Cortex of kidney (tissue), 1 donor: ENCODE results near the gene ZNRF1.

Experiments used
- DNase-seq: peaks from one replicate; lab custom pipeline; 2025; lab: John Stamatoyannopoulos, UW

The ZNRF1 gene

GRCh38 chr16:75061669-75062068 is 62.8 kb downstream of the ZNRF1 start:
- DNase-seq = no peak

DNA sequence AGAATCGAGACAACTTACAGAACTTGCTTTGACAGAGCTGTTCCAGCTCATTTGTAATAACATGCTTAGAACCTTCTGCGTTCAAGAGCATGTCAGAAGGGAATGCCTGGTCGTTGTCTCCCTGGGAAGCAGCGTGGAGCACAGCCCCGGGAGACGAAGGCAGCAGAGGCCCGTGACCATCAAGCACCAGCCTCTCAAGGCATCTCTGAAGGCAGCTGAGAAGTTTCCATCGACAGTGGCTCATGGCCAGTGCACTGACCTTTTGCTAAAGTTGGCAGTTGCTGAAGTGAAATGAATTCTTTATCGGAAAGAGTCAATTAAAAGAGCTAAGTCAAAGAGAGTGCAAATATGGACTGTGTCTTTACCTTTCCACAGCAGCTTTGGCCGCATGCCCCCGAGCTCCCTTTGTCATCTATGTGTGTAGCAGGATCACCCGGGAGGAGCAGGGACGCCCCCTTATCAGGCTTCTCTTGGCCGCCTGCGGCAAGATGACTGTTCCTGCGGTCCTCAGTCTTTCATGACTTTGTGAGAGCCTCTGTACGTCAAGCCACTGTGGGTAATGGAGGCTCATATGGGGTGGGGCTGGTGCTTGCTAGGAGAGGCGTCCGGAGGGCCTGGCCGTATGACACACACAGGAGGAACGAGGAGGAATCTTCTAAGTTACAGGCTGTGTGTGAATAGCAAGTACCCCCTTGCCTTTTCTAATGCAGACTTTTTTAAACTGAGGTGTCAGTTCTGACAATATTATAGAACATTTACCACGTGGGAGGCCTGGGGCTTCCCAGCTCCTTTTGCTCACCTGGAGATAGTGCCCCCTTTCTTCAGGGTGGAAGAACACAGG is 63.5 kb downstream of the ZNRF1 start:
- no peak for DNase-seq

DNA sequence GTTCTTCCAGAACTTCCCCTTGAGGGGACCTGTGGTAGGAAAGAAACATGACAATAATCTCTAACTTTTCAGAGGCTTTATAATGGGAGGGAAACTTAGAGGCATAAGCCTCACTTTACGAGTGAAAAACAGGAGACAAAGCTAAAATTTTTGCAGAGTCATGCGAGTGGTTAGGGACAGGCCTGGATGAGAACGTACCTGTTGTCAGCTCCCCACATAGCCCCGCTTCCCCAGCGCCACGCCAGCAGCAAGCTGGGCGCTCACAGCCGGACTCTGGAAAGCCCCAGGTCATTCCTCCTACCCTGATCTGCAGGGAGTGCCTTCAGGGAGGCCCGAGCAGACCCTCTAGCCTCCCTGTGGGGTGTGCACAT is 64.1 kb downstream of the ZNRF1 start:
- DNase-seq = no peak

DNA sequence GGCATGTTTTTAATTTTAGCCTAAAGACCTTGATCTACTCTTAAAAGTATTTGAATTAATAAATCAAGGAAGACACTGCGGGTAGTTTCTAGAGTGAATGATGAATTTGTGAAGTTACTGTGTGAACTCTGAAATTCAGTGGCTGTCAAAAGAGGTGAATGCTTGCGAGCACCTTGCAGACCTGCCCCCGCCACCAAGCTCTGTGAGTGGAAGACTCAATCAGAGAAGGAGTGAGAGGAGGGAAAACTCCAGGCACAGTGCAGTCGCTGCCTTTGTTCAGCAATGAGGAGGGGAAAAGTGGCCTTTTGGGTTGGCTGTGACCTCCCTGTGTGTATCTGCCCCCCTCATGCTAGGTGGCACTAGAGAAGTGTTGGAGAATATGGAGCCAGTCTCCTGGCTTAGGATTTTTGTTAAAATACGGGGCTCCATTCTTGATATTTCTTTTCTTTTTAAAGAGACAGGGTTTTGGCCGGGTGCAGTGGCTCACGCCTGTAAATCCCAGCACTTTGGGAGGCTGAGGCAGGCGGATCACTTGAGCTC is 64.8 kb downstream of the ZNRF1 start:
- DNase-seq = no peak

GRCh38 chr16:75064403-75065148 is 65.8 kb downstream of the ZNRF1 start:
- no peak for DNase-seq

- DNase-seq = no peak
Observed at GRCh38 chr16:75065149-75065505, 66.3 kb downstream of the ZNRF1 start.

- no peak for DNase-seq
Observed at GRCh38 chr16:75065521-75066149, 66.8 kb downstream of the ZNRF1 start.

- no peak for DNase-seq
Observed at GRCh38 chr16:75066861-75067447, 68.1 kb downstream of the ZNRF1 start.

DNA sequence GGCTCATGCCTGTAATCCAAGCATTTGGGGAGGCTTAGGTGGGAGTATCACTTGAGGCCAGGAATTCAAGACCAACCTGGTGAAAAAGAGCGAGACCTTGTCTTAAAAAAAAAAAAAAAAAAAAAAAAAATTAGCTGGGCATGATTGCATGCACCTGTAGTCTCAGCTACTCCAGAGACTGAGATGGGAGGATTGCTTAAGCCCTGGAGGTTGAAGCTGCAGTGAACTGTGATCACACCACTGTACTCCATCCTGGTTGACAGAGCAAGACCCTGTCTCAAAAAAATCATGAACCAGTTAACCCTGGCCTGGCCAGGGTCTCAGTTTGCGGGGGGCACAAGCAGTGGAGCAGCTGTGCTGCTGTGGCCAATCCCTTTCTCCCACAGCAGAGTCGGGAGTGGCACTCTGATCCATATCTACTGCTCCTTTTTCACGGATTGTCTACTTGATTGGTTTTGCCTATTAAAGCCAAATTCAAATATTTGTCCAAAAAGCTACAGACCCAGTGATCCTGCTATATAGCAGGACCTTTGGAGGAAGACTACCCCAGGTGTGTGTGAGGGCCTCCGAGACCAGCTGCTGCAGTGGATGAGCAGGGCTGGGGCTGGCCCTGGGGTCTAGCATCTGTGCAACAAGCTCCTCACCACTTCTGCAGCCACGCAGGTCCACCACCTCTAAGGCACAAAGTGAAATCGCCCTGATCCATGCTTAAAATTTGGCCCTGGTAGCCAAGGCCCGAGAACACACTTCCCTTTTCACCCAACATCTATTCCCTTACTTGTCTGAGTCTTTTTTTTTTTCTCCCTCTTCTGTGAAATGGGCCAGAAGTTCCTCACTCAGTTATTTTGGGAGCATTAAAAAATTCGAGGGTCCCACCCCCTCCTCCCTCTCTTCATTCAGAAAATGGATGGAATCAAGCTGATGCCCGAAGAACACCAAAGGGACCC is 69.5 kb downstream of the ZNRF1 start:
- no peak for DNase-seq

- DNase-seq = no peak
Observed at GRCh38 chr16:75070012-75070841, 71.4 kb downstream of the ZNRF1 start.

DNA sequence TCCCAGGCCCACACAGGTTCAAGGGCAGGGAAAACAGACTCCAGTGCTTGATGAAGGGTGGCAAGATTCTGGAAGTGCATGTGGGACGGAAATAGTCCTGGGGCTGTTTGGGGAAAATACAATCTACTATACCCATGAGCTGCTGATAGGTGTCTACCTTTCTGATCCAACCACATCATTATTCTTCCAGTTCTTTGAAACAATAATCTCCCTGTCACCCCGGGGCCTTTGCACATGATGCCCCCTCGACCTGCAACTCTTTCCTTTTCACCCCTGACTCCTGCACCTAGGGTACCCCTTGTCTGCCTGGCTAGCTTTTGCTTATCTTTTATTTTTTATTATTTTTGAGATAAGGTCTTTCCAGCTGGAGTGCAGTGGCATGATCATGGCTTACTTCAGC is 72.8 kb downstream of the ZNRF1 start:
- DNase-seq = no peak

DNA sequence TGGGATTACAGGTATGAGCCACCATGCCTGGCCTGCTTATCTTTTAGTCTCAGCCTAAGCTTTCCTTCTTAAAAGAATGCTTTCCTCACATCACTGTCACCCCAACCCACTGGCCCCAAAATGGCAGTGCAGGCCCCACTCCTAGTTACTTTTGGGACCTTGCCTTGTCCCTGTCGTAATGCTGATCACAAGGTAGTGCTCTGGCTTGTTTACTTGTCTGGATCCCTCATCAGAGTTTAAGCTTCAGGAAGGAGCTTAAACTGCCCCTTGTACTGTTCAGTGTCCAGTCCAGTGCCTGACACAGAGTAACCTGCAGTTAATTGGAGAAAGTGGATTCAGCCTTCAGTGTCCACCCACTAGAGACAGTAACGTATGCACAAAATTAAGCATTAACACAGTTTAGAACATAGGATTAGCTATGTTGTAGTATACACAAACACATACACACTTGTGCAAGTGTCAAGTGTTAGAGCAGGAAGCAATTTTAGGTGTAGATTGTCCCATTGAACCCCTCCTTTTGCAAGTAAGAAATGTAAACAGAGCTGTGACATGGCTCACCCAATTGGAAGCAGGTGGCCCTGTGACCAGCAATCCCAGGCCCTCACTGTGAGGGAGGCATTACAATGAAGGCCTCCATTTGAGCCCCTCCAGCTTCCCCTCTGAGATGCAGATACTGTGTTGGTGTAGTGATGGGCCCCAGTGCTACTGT is 73.6 kb downstream of the ZNRF1 start:
- DNase-seq = no peak

- no peak for DNase-seq
Observed at GRCh38 chr16:75073545-75074303, 74.9 kb downstream of the ZNRF1 start.

DNA sequence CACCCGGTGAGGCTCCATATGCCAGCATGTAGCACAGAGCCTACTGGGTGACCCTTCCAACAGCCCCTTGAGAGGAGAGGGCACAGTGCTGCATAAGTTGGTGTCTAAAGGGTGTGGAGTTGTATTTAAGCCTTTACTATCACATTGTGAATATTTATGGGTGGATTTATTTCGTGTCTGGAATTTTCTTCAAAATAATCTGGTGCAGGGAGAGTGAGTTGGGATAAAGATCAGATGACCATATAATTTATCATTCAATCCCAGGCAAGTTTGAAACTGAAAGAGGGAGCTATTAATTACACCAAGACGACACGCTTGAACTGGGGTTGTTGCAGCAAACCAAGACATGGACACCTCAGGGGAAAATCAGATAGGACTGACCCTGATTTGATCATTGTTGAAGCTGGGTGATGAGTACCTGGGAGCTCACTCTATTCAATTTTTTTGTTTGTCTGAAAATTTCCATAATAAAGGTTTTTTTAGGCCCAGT is 75.5 kb downstream of the ZNRF1 start:
- no peak for DNase-seq

GRCh38 chr16:75074920-75075687 is 76.3 kb downstream of the ZNRF1 start:
- DNase-seq = no peak

GRCh38 chr16:75075688-75076268 is 77.0 kb downstream of the ZNRF1 start:
- DNase-seq = no peak

- no peak for DNase-seq
Observed at GRCh38 chr16:75078886-75079285, 80.1 kb downstream of the ZNRF1 start.
